HG02852 (cell line): ENCODE data around the gene RBAK.
"Not testable (repeated sequence)": the region's sequence is repeated elsewhere in the genome, so short reads cannot be mapped to it uniquely, and the experiment has no call there.

Experiments
- ATAC-seq: cut with Tn5 transposase; IDR thresholded peaks from one replicate; pipeline ENCODE4 v1.9.1; 2021; ENCODE audit warnings: mild to moderate bottlenecking, moderate library complexity; ENCODE audit not compliant: unreplicated experiment

The RBAK gene

DNA sequence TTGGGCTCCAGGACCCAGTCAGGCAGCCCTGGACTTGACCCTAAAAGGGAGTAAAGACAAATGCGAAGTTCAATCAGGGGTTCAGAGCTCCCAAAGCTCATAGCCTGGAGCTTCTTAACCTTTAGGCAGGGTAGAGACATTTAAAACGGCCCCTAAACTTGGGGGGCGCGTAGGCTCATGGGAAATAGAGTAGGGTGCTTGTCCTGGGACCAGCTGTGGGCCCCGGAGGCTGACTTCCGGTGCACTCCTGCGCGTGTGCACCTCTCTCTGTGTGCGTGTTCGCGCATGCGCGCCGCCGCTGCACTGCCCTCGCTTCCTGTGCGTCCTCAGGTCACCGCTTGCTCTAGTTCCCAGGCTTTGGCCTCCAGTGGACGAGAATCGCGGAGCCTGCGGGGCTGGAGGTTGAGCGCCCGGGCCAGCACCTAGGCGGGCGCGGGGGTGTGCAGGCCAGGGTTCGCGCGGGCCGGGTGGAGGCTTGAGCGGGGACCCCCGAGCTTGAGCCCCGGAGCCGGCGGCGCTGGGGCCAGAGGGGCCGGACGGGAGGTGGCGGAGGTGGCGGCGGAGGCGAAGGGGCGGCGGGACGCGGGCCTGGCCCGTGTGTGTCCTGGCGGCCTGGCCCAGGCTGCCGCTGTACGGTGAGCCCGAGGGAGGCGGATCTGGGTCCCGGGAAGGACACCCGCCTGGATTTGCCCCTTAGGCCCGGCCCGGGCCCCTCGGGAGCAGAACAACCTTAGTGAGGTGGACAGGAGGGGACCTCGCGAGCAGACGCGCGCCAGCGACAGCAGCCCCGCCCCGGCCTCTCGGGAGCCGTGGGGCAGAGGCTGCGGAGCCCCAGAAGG lies at the start of gene RBAK:
RBAK (plus strand) TSS at position 303 of the 839 bp plus-strand sequence. CDS start 2,217 bp downstream, outside the sequence.
- ATAC-seq, result peak; percentile 97

- no peak for ATAC-seq
These were observed 48.9 kb upstream of the RBAK start for GRCh38 chr7:4996696-4997222.

DNA sequence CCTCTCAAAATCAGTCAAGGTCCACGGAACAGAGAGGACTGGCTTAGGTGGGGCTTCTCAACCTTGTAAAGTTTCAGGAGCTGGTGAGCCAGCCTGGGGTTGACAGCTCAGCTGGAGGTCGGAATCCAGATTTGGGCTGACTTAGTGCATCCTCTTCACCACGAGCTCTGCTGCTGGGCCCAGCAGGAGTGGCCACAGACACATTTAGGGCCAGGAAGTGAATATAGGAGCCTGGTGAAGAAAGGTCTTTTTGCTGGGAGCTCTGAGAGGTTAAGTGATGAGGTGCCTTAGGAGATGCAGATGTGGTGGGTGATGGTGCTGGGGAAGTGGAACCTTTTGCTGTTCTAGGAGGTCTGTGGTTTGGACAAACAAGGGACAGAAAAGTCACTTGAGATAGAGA lies 47.4 kb upstream of the RBAK start:
- no peak for ATAC-seq

DNA sequence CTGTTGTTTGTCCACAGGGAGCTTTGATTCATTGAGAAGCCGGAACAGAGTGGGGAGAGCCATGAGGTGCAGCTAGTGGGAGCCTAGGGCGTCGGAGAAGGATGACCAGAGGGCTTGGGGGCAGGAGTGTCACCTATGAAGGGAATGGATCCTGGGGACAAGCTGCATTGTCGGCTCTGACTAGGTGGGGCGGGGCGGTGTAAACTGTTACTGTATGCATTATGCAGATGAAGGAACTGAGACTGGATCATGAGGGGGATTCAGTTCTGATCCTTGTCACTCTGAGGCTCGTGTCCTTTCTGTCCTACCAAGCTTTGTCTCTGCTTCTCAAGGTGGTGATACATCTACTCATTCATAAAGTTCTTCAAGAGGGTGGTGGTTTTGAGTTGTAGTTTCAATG lies 46.8 kb upstream of the RBAK start:
- ATAC-seq, result no peak

DNA sequence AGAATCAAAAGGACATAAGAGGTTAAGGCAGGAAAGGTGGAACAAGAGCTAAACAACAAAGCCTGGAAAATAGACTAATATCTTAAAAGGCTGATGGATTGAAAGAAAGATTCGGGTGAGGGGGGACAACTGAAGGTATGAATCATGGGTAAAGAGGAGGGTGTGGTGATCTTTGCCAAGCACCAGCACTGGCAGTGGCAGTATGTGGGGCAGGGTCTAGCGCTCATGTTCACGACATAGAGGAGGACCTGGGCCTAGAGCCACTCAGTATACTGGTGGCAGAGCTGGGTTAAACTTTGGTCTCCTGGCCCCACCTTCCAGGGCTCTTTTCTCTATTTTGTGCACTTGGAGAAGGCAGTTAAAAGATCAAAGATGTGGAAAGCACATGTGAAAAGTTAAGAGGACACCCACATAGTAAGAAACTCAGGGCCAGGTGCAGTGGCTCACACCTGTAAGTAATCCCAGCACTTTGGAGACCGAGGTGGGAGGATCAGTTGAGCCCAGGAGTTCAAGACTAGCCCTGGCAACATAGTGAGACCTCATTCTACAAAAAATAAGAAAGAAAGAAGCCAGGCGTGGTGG lies 46.2 kb upstream of the RBAK start:
- no peak for ATAC-seq

DNA sequence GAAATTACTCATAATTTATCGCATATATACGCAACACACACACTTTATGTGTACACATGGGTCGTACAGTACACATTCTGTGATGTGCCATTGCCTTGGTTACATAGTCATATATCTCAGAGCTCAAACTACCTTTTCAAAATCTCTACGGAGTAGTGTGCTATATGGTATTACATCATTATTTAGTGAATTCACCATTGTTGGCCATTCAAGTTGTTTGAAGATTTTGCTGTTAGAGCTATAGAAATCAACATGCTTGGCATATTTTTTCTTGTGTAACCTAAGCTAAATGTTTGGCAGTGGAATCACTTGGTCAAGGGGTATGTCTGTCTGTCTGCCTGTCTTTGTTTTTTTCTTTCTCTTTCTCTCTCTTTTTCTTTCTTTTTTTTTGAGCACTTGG lies 44.7 kb upstream of the RBAK start:
- ATAC-seq, result no peak

GRCh38 chr7:5001911-5002310 lies 43.7 kb upstream of the RBAK start:
- no peak for ATAC-seq

DNA sequence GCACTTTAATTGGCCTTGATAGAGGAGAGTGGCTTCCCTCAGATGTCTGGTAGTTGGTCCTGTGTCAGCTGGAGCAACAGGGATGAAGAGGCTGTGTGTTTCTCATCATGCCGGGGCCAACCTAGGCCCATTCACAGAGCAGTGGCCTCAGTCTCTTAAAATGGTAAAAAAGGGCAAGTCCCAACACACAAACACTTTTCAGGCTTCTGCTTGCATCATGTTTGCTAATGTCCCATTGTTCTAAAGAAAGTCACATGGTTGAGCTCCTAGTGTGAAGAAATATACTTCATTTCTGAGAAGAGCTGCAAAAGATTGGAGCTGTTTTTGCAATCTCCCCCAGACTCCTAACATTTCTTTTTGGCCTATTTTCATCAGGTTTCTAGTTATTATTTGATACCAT lies 40.6 kb upstream of the RBAK start:
- no peak for ATAC-seq

DNA sequence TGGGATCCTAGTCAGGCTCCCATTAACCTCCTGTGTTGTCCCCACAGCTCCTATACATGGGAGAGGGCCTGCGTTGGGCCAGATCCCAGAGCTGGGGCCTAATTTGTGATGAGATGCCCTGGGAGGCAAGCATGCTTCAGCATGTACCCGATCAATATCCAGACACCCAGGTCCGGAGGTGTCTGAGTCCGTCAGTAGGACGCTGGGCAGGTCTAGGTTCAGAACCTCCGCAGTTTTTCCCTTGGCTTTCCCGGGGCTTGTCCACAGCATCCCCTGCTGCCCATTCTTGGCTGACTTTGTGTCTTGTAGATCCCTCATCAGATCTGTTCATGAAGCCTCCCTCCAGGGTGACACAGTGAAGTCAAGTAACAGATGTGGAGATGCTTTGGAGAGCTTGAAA lies 32.7 kb upstream of the RBAK start:
- ATAC-seq, result no peak

DNA sequence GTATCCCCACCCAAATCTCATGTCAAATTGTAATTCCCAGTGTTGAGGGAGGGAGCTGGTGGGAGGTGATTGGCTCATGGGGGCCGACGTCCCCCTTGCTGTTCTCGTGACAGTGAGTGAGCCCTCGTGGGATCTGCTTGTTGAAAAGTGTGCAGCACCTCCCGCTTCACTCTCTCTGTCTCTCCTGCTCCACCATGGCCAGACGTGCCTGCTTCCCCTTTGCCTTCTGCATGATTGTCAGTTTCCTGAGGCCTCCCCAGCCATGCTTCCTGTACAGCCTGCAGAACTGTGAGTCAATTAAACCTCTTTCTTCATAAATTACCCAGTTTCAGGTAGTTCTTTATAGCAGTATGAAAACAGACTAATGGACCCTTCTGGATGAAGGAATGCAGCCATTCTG lies 29.7 kb upstream of the RBAK start:
- not testable (repeated sequence) for ATAC-seq

- not testable (repeated sequence) for ATAC-seq
These were observed 28.0 kb upstream of the RBAK start for GRCh38 chr7:5017626-5018025.

DNA sequence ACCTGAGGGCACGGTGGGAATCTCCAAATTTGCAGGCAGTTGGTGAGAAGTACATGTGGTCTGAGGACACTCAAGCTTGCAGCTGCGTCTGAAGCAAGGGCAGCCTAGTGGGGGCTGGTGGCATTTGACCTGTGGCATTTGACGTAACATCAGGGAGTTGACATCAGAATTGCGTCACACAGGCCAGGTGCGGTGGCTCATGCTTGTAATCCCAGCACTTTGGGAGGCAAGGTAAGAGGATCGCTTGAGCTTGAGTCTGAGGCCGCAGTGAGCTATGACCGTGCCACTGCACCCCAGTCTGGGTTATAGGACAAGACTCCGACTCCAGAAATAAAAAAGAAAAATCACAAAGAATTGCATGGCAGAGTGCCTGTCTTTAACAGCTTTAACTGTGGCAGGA lies 25.6 kb upstream of the RBAK start:
- no peak for ATAC-seq

DNA sequence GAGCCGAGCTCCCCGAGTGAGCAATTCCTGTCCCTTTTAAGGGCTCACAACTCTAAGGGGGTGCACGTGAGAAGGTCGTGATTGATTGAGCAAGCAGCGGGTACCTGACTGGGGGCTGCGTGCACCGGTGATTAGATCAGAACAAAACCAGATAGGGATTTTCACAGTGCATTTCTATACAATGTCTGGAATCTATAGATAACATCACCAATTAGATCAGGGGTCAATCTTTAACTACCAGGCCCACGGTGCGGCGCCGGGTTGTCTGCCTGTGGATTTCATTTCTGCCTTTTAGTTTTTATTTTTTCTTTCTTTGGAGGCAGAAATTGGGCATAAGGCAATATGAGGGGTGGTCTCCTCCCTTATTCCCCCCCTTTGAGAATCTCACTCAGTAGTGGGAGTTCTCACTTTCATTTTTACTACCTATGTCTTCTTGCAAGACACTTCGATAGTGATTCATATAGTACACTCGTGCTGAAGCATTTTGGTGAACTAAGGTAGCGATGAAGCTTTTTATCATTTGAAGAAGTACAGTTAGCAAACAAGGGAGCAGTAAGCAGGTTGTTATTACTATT lies 24.6 kb upstream of the RBAK start:
- not testable (repeated sequence) for ATAC-seq

DNA sequence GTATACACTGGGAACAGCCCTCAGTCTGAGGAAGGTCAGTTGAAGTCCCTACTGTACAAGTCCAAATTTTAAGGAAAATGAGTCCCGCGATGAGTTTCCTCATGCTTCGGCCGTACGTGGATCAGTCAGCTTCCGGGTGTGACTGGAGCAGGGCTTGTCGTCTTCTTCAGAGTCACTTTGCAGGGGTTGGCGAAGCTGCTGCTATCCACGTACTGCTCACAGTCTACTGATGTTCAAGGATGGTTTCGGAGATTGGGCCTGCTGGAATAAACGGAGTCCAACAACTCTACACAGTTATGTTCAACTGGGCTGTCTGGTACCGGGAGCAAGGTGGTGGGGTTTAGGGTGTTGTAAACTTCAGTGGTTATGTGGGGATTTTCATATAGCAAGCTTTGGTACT lies 22.0 kb upstream of the RBAK start:
- not testable (repeated sequence) for ATAC-seq

DNA sequence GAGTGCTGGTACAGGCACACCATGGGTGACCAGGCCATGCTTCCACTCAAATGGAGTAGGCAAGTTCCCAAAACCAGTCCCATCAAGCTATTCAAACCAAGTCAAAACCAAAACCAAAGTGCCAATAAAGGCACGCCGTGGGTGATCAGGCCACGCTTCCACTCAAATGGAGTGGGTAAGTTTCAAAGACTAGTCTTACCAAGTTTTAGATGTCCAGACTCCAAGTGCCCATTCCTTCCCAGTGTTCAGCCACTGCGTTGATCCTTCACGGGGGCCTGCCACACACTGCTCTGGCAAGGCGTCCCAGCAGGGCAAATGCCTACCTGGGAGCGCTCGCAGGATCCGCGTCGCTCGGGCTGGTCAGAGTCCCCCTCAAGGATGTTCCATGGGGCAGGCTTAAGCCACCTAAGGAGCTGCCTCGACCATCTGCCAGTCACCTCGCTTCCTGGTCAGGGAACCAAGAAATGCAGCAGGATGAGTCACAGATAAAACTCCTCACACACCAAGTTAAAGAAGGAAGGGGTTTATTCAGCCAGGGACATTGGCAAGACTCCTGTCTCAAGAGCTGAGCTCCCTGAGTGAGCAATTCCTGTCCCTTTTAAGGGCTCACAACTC lies 17.8 kb upstream of the RBAK start:
- not testable (repeated sequence) for ATAC-seq

DNA sequence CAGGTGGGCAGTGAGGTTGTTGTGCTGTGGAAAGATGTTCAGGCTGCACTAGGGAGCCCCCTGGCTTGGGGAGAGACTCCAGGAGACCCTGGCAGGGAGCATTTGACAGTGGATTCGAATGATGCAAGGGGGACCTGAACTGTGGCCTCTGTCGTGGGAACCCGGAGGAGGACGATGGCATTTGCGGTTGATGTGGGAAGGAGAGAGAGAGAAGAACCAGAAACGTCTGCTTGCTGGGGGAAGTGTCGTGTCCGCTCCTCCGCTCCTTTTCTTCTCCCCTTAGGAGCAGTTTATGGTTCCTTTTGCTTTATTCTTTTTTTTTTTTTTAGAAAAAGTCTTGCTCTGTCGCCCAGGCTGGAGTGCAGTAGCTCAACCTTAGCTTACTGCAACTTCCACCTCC lies 12.5 kb upstream of the RBAK start:
- ATAC-seq, result not testable (repeated sequence)

- no peak for ATAC-seq
These were observed 10.4 kb upstream of the RBAK start for GRCh38 chr7:5035276-5035675.

GRCh38 chr7:5036446-5036845 lies 9.2 kb upstream of the RBAK start:
- no peak for ATAC-seq

DNA sequence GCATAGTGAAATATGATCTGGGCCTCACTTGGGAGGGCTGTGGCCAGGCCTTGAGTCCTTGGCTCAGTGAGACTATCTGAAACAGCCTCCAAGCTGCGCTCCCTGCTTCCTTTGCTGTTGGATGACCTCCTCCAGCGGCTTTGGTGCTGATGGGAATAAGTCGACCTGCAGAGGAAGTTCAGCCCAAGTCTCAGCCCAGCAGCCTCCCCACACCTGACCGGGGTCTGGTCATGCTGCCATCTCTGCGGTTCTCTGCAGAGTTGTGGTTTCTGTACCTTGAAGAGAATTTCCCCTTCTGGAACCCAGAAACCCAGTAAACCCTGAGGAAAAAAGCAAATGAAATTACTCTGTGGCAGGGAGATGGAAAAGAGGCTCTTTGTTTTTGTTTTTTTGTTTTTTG lies 4.6 kb upstream of the RBAK start:
- ATAC-seq, result no peak

DNA sequence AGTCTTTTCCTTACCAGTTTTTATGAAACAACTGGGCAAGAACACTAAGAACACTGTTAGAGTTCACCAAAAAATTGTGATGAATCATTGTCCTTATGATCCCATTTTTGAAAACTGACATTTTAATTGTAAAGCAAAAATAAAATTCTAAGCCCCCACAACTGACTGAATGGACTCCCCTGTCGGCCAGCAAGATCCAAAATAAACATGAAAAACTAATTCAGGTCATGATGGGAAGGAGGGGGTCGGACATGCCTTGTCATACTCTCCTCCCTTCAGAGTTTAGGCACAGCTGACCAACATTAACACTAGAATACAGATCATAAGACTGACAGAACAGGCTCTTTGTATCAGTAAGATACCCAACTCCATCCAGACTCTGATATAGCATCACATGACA lies 2.0 kb upstream of the RBAK start:
- ATAC-seq, result no peak

DNA sequence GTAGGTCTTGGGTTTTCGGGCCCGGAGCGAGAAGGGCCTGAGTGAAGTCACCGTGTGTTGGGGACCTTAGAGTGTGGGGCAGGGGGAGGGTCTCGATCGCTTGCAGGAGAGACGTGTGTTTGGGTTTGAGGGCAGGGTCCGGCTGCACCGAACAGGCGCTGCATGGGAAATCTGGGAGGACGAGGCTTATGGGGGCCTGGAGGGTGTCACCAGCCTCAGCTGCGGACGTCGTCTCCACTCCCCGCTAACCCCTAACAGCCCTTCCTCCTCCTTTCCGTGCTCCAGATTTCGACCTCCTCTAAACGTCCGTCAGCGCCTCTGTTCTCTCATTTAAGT lies 705 bp downstream of the RBAK start:
- not testable (repeated sequence) for ATAC-seq

- ATAC-seq, result not testable (repeated sequence)
These were observed 1.5 kb downstream of the RBAK start for GRCh38 chr7:5047127-5047526.
